GM18502 (cell line): ENCODE results near the gene CFAP99.

Experiments
- ATAC-seq: cut with Tn5 transposase; IDR thresholded peaks from one replicate; pipeline ENCODE4 v1.9.1; 2021; ENCODE audit warnings: mild to moderate bottlenecking; ENCODE audit not compliant: unreplicated experiment, poor library complexity

The CFAP99 gene

GRCh38 chr4:2390146-2390545 lies 28.6 kb upstream of the CFAP99 start:
- no peak for ATAC-seq

- no peak for ATAC-seq
These were observed 27.9 kb upstream of the CFAP99 start for GRCh38 chr4:2390784-2391421.

DNA sequence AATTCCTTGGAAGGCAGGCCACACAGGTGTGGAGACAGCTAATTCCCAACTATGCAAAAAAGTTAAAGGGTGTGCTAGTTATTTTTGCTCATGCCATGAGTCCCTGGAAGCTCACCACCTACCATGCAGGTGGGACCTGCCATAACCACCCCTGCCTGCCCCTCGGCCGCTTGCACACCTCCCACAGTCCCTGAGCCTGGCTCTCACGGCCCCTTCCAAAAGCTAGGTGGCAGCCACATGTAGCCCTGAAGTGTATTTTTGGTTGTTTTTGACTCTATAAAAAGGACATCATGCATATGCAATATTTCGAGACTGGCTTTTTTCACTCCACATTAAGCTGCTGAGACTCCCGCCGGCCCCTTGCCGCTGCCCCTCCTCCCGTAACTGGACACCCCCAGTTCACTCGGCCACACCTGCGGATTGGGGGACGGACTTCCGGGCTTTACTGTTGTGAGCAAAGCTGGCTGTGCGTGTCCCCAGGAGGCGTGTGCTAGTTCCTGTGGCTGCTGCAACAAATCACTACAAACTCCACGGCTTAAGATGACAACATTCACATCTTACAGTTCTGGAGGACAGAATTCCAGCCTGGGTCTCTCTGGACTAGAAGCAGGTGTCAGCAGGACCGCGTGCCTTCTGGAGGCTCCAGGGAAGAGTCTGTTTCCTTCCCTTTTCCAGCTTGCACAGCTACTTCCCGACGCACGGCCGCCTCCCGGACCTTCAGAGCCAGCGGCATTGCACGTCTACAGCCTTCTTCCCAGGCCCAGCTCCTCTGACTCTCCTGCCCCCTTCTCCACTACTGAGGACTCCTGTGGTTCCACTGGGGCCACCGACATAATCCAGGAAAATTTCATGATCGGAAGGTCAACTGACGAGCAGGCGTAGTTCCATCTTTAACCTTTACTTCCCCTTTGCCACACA lies 25.1 kb upstream of the CFAP99 start:
- no peak for ATAC-seq

DNA sequence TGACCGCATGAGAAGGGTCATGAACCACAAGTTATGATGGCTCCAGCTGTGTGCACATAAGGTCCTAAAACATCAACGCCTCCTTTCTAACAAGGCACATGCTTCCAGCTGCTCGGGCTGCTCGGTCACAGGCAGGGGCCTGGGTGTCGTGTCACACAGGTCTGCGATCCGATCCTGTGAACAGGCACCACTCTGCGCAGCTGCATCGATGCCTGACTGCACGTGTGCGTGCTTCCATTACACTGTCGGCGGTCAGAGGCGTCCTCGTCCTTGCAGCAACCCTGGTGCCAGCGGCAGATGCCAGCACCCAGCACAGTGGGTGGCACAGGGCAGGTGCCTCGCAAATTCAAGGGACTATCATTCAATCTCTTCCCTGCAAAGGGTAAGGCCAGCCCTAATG lies 24.2 kb upstream of the CFAP99 start:
- ATAC-seq = no peak

GRCh38 chr4:2395038-2395437 lies 23.7 kb upstream of the CFAP99 start:
- no peak for ATAC-seq

GRCh38 chr4:2395584-2395983 lies 23.2 kb upstream of the CFAP99 start:
- ATAC-seq = no peak

DNA sequence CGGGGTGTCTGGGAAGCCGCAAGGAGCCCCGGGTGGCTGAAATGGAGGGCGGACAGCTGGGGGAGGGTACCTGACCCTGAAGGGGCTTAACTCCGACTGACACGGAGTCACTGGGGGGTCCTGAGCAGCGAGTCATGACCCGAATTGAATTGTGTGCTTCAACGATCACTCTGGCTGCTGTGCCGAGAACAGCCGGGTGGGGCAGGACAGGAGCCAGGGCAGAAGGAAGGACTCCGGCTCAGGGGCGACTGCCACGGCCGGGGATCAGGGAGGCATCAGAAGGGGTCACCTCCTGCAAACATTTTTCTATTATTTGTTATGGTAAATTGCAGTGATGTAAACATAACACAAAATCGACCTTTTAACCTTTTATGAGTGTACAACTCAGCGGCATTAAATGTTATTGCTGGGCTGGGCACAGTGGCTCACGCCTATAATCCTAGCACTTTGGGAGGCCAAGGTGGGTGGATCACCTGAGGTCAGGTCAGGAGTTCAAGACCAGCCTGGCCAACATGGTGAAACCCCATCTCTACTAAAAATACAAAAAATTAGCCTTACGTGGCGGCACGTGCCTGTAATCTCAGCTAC lies 21.9 kb upstream of the CFAP99 start:
- ATAC-seq = no peak

DNA sequence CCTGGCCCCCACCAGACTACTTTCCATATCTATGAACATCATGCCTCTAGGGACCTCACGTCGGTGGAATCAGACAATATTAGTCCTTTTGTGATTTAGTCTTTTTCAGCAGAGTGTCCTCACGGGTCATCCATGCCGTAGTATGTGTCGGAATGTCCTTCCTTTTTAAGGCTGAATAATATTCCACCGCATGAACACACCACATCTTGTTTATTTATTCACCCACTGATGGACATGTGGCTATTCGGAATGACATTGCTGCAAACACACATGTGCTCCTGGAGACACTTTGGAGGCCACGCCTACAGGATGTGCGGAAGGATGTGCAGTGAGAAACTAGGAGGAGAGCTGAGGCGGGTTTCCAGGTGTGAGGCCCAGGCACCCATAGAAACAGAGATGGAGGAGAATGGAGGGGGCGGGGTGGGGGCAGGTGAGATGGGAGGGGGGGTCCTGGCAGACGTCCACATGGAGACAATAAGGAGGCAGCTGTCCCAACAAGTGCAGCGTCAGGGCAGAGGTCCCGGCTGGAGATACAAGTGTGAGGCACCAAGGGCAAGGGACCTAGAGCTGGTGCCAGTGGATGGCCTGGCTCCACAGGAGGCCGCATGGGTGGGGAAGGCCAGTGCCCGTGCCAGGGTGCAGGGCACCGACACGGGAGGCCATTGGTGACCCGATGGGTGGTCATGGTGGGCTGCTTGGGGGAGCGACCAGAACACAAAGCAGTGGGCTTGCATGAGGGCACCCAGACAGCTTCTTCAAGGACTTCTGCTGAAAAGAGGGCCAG lies 21.0 kb upstream of the CFAP99 start:
- no peak for ATAC-seq

- no peak for ATAC-seq
These were observed 19.5 kb upstream of the CFAP99 start for GRCh38 chr4:2399216-2399615.

DNA sequence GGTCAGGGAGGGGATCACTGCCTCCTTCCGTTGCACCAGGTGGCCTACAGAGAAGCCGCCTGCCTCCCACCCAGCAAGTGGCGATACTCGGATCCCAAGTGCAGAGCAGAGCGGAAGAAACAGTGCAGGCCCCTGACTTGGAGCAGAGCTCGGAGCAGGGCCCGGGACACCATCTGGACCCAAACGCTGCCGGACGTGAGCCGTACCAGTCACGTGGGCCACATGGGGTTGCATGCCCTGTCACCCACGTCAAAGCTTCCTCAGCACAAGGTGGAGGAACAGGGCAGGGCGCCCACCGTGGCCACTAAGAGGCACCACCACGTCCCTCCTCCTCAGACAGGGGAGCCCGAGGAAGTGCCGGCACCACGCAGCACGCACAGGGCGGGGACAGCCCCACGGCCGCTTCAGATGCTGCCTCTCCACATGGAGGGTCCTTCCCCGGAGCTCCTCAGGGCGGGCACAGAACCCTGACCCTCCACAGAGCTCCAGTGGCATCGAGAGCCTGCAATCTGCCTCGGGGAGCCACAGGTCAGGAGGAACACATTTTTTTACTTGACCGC lies 19.0 kb upstream of the CFAP99 start:
- ATAC-seq = no peak

DNA sequence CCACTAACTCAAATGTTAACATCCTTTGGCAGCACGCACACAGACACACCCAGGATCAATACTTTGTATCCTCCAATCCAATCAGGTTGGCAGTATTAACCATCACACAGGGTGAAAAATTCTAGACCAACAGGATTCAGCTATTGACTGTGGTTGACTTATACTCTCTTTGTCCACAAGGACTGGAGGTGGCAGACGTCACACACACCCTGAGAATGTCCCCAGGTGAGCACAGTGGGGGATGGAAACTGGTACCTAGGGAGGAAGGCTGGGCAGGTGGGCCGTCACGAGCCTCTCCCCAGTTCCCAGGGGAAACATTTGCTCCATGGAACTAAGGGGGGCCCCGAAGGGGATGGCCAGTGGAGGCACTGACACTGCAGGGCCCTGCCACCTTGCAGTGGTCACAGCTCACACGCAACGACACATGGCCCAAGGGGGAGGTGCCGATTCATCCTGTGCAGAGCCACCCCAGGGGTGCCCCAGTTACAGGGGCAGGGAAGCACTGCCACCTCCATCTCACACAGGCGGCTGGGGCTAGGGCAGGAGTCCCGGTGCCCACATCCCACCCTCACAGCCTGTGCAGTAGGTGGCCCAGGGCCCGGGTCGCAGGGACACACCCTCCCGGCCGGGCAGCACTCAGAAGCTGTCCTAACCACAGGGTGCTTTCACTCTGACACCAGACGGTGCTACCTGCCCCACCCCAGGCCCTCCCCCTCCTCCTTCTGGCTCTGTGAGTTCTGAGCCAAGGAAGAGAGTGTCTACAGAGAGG lies 17.7 kb upstream of the CFAP99 start:
- no peak for ATAC-seq

DNA sequence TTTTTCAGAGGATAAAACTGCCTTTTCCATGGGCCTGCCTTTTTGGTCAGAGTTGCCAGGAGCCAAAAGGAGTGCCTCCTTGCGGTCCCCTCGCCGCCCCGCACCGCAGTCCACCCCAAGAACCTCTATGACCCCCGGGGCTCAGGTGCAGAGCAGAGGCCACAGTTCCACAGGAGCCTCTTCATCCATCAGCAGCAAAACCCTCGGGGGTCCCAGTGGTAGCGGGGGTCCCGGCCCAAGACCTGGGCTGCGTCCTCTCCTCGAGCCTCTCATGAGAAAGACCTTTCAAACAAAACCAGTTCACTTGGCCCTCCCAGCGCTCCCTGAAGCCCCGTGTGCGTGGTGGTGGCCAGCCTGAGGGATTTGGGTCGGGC lies 17.2 kb upstream of the CFAP99 start:
- ATAC-seq = no peak

DNA sequence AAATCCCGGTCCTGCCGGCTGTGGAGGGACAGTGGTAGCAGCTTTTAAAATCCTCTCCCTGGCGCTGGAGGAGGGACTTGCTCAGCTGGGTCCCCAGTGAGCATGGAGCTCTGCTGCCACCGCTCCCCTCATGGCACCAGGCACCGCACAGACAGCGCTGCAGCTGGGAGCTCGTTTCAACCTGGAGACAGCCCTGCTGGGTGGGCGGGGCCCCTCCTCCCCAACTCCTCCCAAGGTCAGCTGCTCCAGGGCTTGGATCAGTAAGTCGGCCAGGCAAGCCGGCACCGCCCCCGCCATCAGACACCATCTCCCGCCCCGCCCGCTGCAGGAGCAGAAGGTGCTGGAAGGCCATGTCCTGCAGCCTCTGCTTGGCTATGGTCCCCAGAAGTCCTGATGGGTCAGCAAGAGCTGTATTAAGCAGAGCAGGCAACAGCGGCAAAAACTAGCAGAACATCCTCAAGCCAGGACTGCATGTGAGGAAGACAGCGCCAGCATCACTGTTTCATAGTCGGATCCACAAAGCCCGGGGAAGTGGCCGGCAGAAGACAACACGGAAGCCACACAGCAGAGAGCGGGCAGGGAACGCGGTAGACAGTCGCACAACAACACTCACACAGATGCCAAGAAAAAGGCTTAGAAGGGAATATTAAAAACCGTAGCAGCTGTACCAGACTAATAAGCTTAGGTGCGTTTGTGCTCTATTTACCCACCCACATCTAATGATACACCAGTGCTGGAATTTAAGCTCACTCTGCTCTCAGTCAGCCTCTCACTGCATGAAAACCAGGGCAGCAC lies 16.5 kb upstream of the CFAP99 start:
- no peak for ATAC-seq

DNA sequence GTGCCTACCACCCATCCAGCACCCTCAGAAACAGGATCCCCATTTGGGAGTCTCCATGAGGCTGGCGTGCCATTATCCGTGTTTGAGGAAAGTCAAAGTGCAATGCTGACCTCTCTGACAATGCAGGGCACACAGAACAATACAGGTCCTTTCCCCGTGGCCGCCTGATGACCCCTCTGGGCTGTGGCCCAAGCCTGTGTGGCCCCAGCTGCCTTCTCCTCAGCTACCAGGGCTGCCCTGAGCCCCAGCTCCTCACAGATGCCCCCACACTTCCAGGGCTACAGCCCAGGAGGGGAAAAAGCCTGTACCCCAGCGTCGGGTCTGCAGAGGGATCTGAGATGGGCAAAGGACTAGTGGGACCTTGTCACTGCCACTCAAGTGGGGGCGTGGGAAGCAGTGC lies 15.8 kb upstream of the CFAP99 start:
- ATAC-seq = no peak

DNA sequence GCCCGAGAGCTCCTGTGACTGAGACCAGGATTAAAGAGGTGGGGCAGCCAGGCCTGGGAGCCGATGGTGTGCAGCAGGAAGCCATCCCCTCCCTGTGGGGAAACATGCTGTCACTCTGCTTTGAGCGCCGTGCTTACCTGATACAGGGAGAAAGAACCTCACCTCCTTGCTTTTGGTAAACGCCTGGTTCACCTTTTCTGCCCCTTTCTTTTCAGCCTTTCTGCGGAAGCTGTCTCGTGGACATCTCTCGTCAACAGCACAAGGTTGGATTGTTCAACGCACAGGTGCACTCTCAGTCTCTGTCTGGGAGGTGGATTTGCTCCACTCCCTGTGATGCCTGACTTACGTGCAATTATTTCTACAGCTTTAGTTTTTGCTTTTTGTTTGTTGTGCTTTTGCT lies 12.3 kb upstream of the CFAP99 start:
- ATAC-seq = no peak

DNA sequence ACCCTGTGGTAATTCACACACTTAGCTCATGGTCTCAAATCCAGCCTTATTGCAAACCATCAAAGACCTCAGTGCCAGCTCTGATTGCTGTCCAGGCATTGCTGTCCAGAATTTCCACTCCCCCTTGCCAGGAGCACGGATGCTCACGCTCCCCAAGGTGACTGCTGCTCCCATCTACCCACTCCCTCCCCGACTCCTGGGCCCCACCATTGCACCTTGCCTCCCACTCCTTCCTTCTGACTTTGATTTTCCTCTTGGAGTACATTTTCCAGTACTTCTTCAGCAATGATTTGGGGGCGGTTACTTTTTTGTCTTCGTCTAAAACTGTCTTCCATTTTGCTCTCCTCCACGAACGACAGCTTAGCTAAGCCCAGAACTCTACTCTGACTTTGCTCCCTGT lies 11.8 kb upstream of the CFAP99 start:
- no peak for ATAC-seq

DNA sequence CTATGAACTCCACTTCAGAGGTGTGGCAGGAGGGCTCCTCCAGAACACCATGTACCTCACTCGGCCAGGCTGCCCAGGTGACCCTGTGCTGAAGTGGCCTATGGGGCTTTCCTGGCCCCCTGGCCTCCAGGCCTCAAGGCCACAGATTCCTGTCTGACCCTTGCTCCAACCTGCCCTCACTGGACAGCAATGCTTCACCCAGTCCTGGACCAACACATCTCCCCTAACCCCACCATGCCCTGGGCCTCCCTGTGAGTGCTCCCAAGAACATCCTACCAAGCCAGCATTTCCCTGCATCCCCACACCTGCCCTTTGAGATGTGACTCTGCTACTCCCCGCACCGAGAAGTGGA lies 10.8 kb upstream of the CFAP99 start:
- no peak for ATAC-seq

DNA sequence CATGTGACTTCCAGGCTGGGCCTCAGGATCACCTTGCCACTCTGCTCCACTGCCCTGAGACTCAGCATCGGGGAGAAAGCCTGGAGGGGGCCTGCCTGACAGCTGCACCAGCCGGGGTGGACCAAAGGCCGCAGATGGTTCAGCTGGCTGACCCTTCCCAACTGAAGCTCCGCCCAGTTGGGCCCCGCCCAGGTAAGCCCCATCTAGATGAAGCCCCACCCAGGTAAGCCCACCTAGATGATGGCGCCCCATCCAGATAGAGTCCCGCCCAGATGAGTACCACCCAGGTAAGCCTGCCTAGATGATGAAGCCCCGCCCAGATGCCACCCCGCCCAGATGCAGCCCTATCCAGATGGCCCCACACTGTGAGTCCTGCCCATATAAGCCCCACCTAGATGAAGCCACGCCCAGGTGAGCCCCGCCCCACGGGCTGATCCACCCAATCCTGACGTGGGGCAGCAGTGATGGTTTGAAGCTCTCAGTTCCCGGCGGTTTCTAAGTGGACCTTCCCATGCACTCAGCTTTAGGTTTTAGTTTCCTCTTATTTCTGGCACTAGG lies 10.3 kb upstream of the CFAP99 start:
- no peak for ATAC-seq

DNA sequence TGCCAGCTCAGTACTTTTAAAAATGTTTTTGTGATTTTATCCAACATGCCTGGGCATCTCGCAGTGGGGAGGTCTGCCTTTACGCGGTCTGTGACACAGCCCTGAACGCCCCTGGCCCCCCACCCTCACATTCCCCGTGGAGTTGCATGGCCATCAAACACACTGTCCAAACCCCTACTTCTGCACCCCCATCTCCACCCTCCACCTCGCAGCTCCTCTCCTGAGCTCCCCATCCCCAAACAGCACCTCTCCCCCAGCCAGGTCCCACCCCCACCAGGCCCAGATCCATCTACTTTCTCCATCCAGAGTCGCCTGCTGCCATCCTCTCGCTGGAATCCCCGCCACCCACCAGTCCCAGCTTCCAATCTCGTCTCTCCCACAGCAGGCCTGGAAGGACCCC lies 9.8 kb upstream of the CFAP99 start:
- no peak for ATAC-seq
